K562 (cell line): ENCODE measurements around the gene TRIP12. TPM values are rescaled to one million over a fixed set of nuclear protein-coding genes. Genes with fewer than 3 reads are reported as not detected.
A peak's percentile ranks its signal among the peaks of the same experiment; 100 is the strongest.

ENCODE experiments used
- ATAC-seq: fragments of 200-7000 bp; cut with Tn5 transposase; 3 replicates; pipeline ENCODE4 v1.9.1; 2020; ENCODE audit warnings: moderate library complexity
- BruUV-seq: library from RNA; stranded (reverse); fragments of 400-500 nt; replicated peaks from 2 replicates; lab custom pipeline; 2021; lab: Mats Ljungman, UMichigan
- CTCF ChIA-PET: fragments of 300-600 bp; formaldehyde crosslinking; extraction: SDS; loops from one replicate; lab custom pipeline; 2021; ENCODE audit warnings: low intra/inter-chr PET ratio; lab: Yijun Ruan, JAX
- POLR2A ChIA-PET: fragments of 300-600, 350-650 bp; sonication (Branson Sonifier 250); formaldehyde crosslinking; extraction: SDS; loops from one replicate; lab custom pipeline; 2021; ENCODE audit warnings: antibody characterized with exemption, inconsistent platforms; lab: Yijun Ruan, JAX
- DNase-seq, 4 experiments: peaks; one replicate each; pipeline versions ENCODE4 v3.0.0 to v3.0.0-alpha.2; 2011 to 2018; ENCODE audit warnings: low spot score in 3 of 4, mixed read lengths in 3 of 4; ENCODE audit errors: extremely low read depth in 1 of 4
- FAIRE-seq: peaks from 2 replicates; lab custom pipeline; 2011; peaks lifted over from hg19 to GRCh38; lab: Jason Lieb, UNC
- H2AFZ ChIP-seq: 2 replicates; pipeline ENCODE4 v1.6.0; 2011; ENCODE audit warnings: low read depth, low read length, control low read depth, inconsistent platforms
- H3K27ac ChIP-seq: fragments of 200-600 bp; 3 replicates; pipeline ENCODE4 v1.8.0; 2011; ENCODE audit warnings: low read depth, mild to moderate bottlenecking, control low read depth, inconsistent platforms, low read length, moderate library complexity, mixed read lengths; ENCODE audit errors: extremely low read depth
- H3K27me3 ChIP-seq, 2 experiments: fragments of 300-600 bp in 1 of 2; 2 replicates in 1 of 2; 3 replicates in 1 of 2; pipeline versions ENCODE4 v1.6.0 to v1.8.0; 2011; ENCODE audit warnings: inconsistent platforms in 2 of 2, low read length in 2 of 2, mild to moderate bottlenecking in 1 of 2, mixed read lengths in 1 of 2, moderate library complexity in 1 of 2; ENCODE audit not compliant: control insufficient read depth in 2 of 2, insufficient read depth in 2 of 2
- H3K36me3 ChIP-seq: fragments of 300-600 bp; 3 replicates; pipeline ENCODE4 v1.8.0; 2011; ENCODE audit warnings: mild to moderate bottlenecking, low read length, inconsistent platforms; ENCODE audit not compliant: control insufficient read depth, insufficient read depth
- H3K4me1 ChIP-seq, 2 experiments: fragments of 200-600 bp in 1 of 2; replicated peaks in 1 of 2; 2 replicates in 1 of 2; 3 replicates in 1 of 2; pipeline versions ENCODE4 v1.5.1 to v1.8.0; 2011; ENCODE audit warnings: inconsistent platforms in 2 of 2, low read length in 2 of 2, mild to moderate bottlenecking in 1 of 2, mixed read lengths in 1 of 2, moderate library complexity in 1 of 2; ENCODE audit not compliant: control insufficient read depth in 2 of 2, insufficient read depth in 2 of 2
- H3K4me2 ChIP-seq: 2 replicates; pipeline ENCODE4 v1.6.1; 2011; ENCODE audit warnings: low read length, control low read depth, inconsistent platforms, mixed read lengths; ENCODE audit not compliant: insufficient read depth
- H3K4me3 ChIP-seq: fragments of 200-600 bp; sonication (generic), shearing (Covaris generic); 2 replicates; pipeline ENCODE4 v1.5.1; 2016; ENCODE audit warnings: control low read depth, inconsistent platforms
- H3K79me2 ChIP-seq: fragments of 200-600 bp; 3 replicates; pipeline ENCODE4 v1.8.0; 2011; ENCODE audit warnings: low read length, inconsistent platforms; ENCODE audit not compliant: control insufficient read depth, insufficient read depth
- H3K9ac ChIP-seq, 2 experiments: 2 replicates each; pipeline versions ENCODE4 v1.6.0 to v1.6.1; 2011; ENCODE audit warnings: low read depth in 2 of 2, low read length in 2 of 2, control low read depth in 1 of 2, inconsistent platforms in 1 of 2, mild to moderate bottlenecking in 1 of 2, mixed read lengths in 1 of 2; ENCODE audit not compliant: insufficient read depth in 1 of 2
- H3K9me1 ChIP-seq: one replicate; pipeline ENCODE4 v1.6.0; 2011; ENCODE audit warnings: inconsistent platforms, mild to moderate bottlenecking, low read length, moderate library complexity; ENCODE audit not compliant: control insufficient read depth, insufficient read depth
- H3K9me3 ChIP-seq: replicated peaks from 2 replicates; pipeline ENCODE4 v1.5.1; 2011; ENCODE audit warnings: low read depth, low read length, inconsistent platforms; ENCODE audit not compliant: control insufficient read depth, insufficient read depth
- H4K20me1 ChIP-seq: replicated peaks from 2 replicates; pipeline ENCODE4 v1.6.1; 2011; ENCODE audit warnings: low read length, inconsistent platforms, mixed read lengths; ENCODE audit not compliant: control insufficient read depth, insufficient read depth
- DLX4 ChIP-seq: fragments of 250-450 bp; sonication (Bioruptor Pico); IDR thresholded peaks from 2 replicates; pipeline ENCODE4 v1.6.1; 2021; ENCODE audit warnings: mild to moderate bottlenecking
- FOSL1 ChIP-seq: fragments of 200-800 bp; sonication (Bioruptor generic); conservative IDR thresholded peaks from 2 replicates; pipeline ENCODE4 v1.6.1; 2016; ENCODE audit warnings: missing genetic modification characterization, missing compliant biosample characterization
- NFATC3 ChIP-seq: fragments of 450-650 bp; IDR thresholded peaks from 2 replicates; pipeline ENCODE4 v1.6.1; 2017; ENCODE audit warnings: mild to moderate bottlenecking
- ZNF311 ChIP-seq: fragments of 250-450 bp; sonication (Bioruptor Pico); IDR thresholded peaks from 2 replicates; pipeline ENCODE4 v1.4.0; 2020; ENCODE audit warnings: mild to moderate bottlenecking, moderate library complexity
- WGBS: fragments of 100-300 bp; shearing (Covaris generic); methylation state at CpG from one replicate; pipeline ENCODE4 v1.1.6; 2016; ENCODE audit warnings: low coverage, mixed read lengths; ENCODE audit not compliant: insufficient coverage; ENCODE audit errors: missing lambda C conversion rate; 5-methylcytosine and 5-hydroxymethylcytosine counted together
- in situ Hi-C: fragments of 300-500 bp; cut with MboI; formaldehyde crosslinking; loops from 4 replicates; pipeline ENCODE4 v1.15.0; 2018; ENCODE audit warnings: inconsistent platforms, mixed read lengths
- intact Hi-C: fragments of 100-400 bp; cut with micrococcal nuclease; formaldehyde crosslinking; loops from 2 replicates; pipeline ENCODE4 v1.14.2; 2022
- polyA plus RNA-seq, 8 experiments: library from polyadenylated mRNA; depleted of rRNA in 4 of 8; stranded (reverse) in 5 of 8; unstranded in 3 of 8; fragments of >200 nt; fragmentation: Nextera tagmentation in 2 of 8; fragmentation: Illumina TruSeq in 1 of 8; extraction: Ambion mirVana in 2 of 8; extraction: Trizol in 1 of 8; gene quantifications; 2 replicates each; pipeline versions ENCODE4 v1.2.1 to v1.2.3, GENCODE V29; 2011 to 2014; ENCODE audit warnings: inconsistent platforms in 1 of 8, missing spikeins in 1 of 8
- total RNA-seq, 7 experiments: library from RNA; depleted of rRNA in 6 of 7; stranded (reverse); fragments of >200 nt in 6 of 7; fragmentation: Illumina TruSeq in 2 of 7; extraction: Trizol in 2 of 7; gene quantifications; 2 replicates each; pipeline versions ENCODE4 v1.2.1 to v1.2.3, GENCODE V29; 2011 to 2021; ENCODE audit warnings: low replicate concordance in 1 of 7
- TF ChIP-seq, protein P1 (sequence below): fragments of 250-450 bp; sonication (Bioruptor Pico); IDR thresholded peaks from 2 replicates; pipeline ENCODE4 v1.8.0; 2021; ENCODE audit warnings: moderate library complexity, mild to moderate bottlenecking, inconsistent platforms
- TF ChIP-seq, protein P2 (sequence below), 2 experiments: IDR thresholded peaks in 1 of 2; conservative IDR thresholded peaks in 1 of 2; 2 replicates each; pipeline ENCODE4 v1.6.1; 2016; ENCODE audit warnings: low read depth in 2 of 2, mild to moderate bottlenecking in 1 of 2, missing compliant biosample characterization in 1 of 2, missing genetic modification characterization in 1 of 2, moderate library complexity in 1 of 2
- TF ChIP-seq, protein P3 (sequence below), 2 experiments: fragments of 450-650 bp; formaldehyde crosslinking in 1 of 2; IDR thresholded peaks; 2 replicates each; pipeline versions ENCODE4 v1.4.0 to v1.6.1; 2014 to 2020; ENCODE audit warnings: mild to moderate bottlenecking in 2 of 2, borderline replicate concordance in 1 of 2, low read depth in 1 of 2

TRIP12 gene
- total and polyA plus RNA-seq, 9 of the 15 experiments (the other 6 are each of a cell fraction or from before 2014, with no cell fraction given) = 15.2 to 131 (median 80.1) TPM

DNA sequence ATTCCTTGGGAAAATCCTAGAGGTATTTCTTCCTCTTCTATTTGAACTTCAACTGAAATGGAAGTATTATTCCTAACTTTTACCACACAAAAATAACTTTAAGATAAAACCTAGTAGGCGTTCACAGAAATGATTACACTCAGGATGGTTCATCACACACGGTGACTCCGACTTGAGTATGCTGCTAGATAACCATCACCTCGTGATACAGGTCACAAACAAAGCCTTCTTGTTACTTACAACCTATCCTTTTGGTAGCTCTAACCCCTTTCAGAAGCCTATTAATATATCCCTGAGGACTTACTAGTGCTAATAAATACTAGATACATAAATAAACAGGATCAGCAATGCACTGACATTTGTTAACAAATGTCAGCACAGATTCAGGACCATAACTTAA, 106.5 kb downstream of the TRIP12 start:
- CTCF ChIA-PET = no interaction called here
- H3K4me2 ChIP-seq = no peak overlapping the region

More for the DNA sequence above, 106.5 kb downstream of the TRIP12 start:
- 35% methylated on average over 4 of the region's 4 CpGs for WGBS
- Histone ChIP-seq H4K20me1 (no peaks in the 10 kb centered on the region), H3K27me3 (no peaks in the 10 kb centered on the region), H3K9ac (no peak overlapping the region), H3K9me3 (no peaks in the 10 kb centered on the region), H3K9me1 (no peaks in the 10 kb centered on the region), H3K79me2 (no peaks in the 10 kb centered on the region), H3K4me3 (no peak overlapping the region), H2AFZ (no peak overlapping the region), H3K27ac (no peak overlapping the region), H3K4me1 (no peaks in the 10 kb centered on the region), H3K36me3 (peaks cover 55% of the 10 kb centered on the region; the same call in 2 of the 3 replicates)
- POLR2A ChIA-PET = interaction anchor here (1.3 kb wide), 1 partner anchor 70 kb away, joined by 3 read pairs; no protein-coding TSS in a partner anchor
- TF ChIP-seq, protein P1, sequence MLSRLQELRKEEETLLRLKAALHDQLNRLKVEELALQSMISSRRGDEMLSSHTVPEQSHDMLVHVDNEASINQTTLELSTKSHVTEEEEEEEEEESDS (CRISPR knock-in tag) = no peak
- no peak for TF ChIP-seq NFATC3
- no peak for TF ChIP-seq ZNF311
- TF ChIP-seq FOSL1 (tag) = peak; percentile 49
- TF ChIP-seq, protein P2, sequence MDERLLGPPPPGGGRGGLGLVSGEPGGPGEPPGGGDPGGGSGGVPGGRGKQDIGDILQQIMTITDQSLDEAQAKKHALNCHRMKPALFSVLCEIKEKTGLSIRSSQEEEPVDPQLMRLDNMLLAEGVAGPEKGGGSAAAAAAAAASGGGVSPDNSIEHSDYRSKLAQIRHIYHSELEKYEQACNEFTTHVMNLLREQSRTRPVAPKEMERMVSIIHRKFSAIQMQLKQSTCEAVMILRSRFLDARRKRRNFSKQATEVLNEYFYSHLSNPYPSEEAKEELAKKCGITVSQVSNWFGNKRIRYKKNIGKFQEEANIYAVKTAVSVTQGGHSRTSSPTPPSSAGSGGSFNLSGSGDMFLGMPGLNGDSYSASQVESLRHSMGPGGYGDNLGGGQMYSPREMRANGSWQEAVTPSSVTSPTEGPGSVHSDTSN (CRISPR knock-in tag; IDR thresholded peaks at IDR 0.05; ENCODE audit: low read depth) = no peak
- TF ChIP-seq, protein P2 (tag; conservative IDR thresholded peaks at IDR 0.05; ENCODE audit: low read depth) = no peak
- TF ChIP-seq, protein P3, sequence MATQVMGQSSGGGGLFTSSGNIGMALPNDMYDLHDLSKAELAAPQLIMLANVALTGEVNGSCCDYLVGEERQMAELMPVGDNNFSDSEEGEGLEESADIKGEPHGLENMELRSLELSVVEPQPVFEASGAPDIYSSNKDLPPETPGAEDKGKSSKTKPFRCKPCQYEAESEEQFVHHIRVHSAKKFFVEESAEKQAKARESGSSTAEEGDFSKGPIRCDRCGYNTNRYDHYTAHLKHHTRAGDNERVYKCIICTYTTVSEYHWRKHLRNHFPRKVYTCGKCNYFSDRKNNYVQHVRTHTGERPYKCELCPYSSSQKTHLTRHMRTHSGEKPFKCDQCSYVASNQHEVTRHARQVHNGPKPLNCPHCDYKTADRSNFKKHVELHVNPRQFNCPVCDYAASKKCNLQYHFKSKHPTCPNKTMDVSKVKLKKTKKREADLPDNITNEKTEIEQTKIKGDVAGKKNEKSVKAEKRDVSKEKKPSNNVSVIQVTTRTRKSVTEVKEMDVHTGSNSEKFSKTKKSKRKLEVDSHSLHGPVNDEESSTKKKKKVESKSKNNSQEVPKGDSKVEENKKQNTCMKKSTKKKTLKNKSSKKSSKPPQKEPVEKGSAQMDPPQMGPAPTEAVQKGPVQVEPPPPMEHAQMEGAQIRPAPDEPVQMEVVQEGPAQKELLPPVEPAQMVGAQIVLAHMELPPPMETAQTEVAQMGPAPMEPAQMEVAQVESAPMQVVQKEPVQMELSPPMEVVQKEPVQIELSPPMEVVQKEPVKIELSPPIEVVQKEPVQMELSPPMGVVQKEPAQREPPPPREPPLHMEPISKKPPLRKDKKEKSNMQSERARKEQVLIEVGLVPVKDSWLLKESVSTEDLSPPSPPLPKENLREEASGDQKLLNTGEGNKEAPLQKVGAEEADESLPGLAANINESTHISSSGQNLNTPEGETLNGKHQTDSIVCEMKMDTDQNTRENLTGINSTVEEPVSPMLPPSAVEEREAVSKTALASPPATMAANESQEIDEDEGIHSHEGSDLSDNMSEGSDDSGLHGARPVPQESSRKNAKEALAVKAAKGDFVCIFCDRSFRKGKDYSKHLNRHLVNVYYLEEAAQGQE (IDR thresholded peaks at IDR 0.05; ENCODE audit: borderline replicate concordance) = no peak
- TF ChIP-seq, protein P3 (CRISPR knock-in tag; IDR thresholded peaks at IDR 0.05; ENCODE audit: low read depth) = no peak
- TF ChIP-seq DLX4 (CRISPR knock-in tag) = no peak
- intact Hi-C loops = no loop called here
- FAIRE-seq = no peak
- no peak for ATAC-seq
- no peak for DNase-seq
- BruUV-seq = no TSS peak
- in situ Hi-C loops = no loop called here
